Small intestine (tissue), 7 donors: ENCODE measurements around the gene TMEM232. TPM values are rescaled to one million over a fixed set of nuclear protein-coding genes. Genes with fewer than 3 reads are reported as not detected.
A peak's percentile ranks its signal among the peaks of the same experiment; 100 is the strongest.

ENCODE experiments used
- DNase-seq, 2 donors: peaks; one replicate each; pipeline versions ENCODE4 v3.0.0 to v3.0.0-alpha.2; 2013
- FAIRE-seq: peaks from 2 replicates; lab custom pipeline; 2012; peaks lifted over from hg19 to GRCh38; lab: Jason Lieb, UNC
- H3K27ac ChIP-seq, 3 donors: one replicate each; pipeline ENCODE4 v1.5.1; 2013; ENCODE audit warnings: low read length in 2 of 3, mild to moderate bottlenecking in 2 of 3, control low read depth in 1 of 3, inconsistent platforms in 1 of 3, low read depth in 1 of 3, moderate library complexity in 1 of 3
- H3K27me3 ChIP-seq, 3 donors: one replicate each; pipeline ENCODE4 v1.6.1; 2013; ENCODE audit warnings: low read length in 3 of 3, inconsistent platforms in 1 of 3; ENCODE audit not compliant: control insufficient read depth in 3 of 3, insufficient read depth in 3 of 3
- H3K36me3 ChIP-seq, 3 donors: one replicate each; pipeline ENCODE4 v1.6.1; 2013; ENCODE audit warnings: low read length in 3 of 3, inconsistent platforms in 1 of 3, low read depth in 1 of 3, mild to moderate bottlenecking in 1 of 3, moderate library complexity in 1 of 3; ENCODE audit not compliant: control insufficient read depth in 3 of 3, insufficient read depth in 2 of 3
- H3K4me1 ChIP-seq, 3 donors: one replicate each; pipeline ENCODE4 v1.6.1; 2013; ENCODE audit warnings: low read length in 2 of 3, inconsistent platforms in 1 of 3, low read depth in 1 of 3, mild to moderate bottlenecking in 1 of 3, moderate library complexity in 1 of 3; ENCODE audit not compliant: control insufficient read depth in 3 of 3, insufficient read depth in 2 of 3
- H3K4me3 ChIP-seq, 3 donors: one replicate each; pipeline ENCODE4 v1.5.1; 2013; ENCODE audit warnings: low read length in 3 of 3, control low read depth in 1 of 3, inconsistent platforms in 1 of 3, low read depth in 1 of 3, mild to moderate bottlenecking in 1 of 3, moderate library complexity in 1 of 3
- H3K9me3 ChIP-seq, 2 donors: one replicate each; pipeline ENCODE4 v1.6.1; 2013; ENCODE audit warnings: low read depth in 1 of 2, low read length in 1 of 2; ENCODE audit not compliant: control insufficient read depth in 2 of 2, insufficient read depth in 1 of 2
- WGBS, 3 donors: extraction: QIAGEN DNeasy Blood & Tissue Kit; methylation state at CpG; one replicate each; pipeline ENCODE4 v1.1.7; 2013; 5-methylcytosine and 5-hydroxymethylcytosine counted together
- polyA plus RNA-seq, 4 donors: library from polyadenylated mRNA; stranded (reverse) in 3 of 4; unstranded in 1 of 4; fragments of 200-250 nt in 3 of 4; fragments of 120-200 nt in 1 of 4; gene quantifications; one replicate each; pipeline versions ENCODE4 v1.2.1 to v1.2.3, GENCODE V29; 2013
- donor health status: healthy with polysubstance abuse.
- donor health status: control.
- donor health status: control.
- donor health status: Bipolar disorder and iron deficiency.
- donor health status: healthy.

Gene TMEM232
- polyA plus RNA-seq, 4 donors = 0.27 to 2.5 (median 1.0) TPM

DNA sequence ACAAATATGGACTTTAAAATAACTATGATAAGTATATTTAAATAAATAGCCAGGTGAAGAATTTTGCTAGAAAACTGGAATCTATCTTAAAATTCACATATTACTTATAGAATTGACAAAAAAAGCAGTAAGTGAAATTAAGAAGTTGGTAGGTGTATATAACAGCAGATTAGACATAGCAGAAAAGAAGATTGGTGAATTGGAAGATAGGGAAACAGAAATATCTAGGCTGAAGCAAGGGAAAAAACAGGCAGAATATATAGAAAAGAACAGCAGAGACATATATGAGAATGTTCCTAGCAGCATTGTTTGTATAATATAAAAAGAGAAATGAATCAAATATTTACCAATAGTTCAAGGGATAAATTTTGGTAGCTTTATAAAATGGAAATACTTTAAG is 294.9 kb downstream of the TMEM232 start:
- H3K4me3 ChIP-seq = no peak overlapping the region
- FAIRE-seq = no peak
- H3K9me3 ChIP-seq = no peaks in the 10 kb centered on the region
- H3K36me3 ChIP-seq = no peaks in the 10 kb centered on the region
- H3K27ac ChIP-seq = no peak overlapping the region
- no peaks in the 10 kb centered on the region for H3K4me1 ChIP-seq
- H3K27me3 ChIP-seq = no peaks in the 10 kb centered on the region
- DNase-seq = no peak

DNA sequence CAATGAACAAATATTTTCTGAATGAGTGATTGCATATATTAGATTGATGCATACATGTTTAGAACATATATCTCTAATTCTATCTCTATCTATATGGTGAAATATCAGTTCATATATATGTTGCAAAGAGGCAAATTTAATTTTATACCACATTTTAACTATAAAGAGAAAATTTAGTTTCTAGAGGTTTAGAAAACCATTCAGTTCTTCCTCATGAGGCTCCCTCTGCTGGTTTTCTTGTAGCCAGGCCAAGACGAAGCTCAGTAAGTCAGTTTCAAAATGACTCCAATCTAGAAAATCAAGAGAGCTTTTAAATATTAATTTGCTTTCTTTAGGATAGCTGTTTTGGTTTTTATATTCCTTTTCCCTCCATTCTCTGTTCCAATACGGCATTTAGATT is 312.1 kb downstream of the TMEM232 start:
- no peaks in the 10 kb centered on the region for H3K36me3 ChIP-seq
- H3K9me3 ChIP-seq = no peaks in the 10 kb centered on the region
- H3K27me3 ChIP-seq = no peaks in the 10 kb centered on the region
- DNase-seq (peak in 1 of 2 donors; percentile 6), FAIRE-seq (no peak)
- no peak overlapping the region for H3K4me3 ChIP-seq
- no peak overlapping the region for H3K27ac ChIP-seq
- 44 to 61% (median 55%) methylated on average over 2 of the region's 2 CpGs for WGBS, 3 donors
- H3K4me1 ChIP-seq = no peaks in the 10 kb centered on the region

DNA sequence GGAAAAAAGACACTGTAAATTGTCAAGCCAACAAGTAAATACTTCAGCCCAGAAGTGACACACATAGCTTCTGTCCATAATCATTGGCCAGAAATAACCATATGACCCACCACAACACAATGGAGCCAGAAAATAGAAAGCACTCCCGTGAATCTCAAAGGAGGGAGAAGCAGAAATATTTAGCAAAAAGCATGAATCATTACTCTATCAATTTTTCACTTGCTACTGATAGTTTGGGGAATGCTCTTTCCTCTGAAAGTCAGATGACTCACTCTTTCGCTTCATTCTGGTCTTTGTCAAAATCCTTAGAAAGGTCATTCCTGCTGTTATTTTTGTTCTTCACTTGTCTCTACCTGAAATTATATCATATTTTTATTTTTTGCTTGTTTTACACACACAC is 312.6 kb downstream of the TMEM232 start:
- no peak overlapping the region for H3K4me3 ChIP-seq
- H3K27ac ChIP-seq = no peak overlapping the region
- no peak for DNase-seq
- no peaks in the 10 kb centered on the region for H3K27me3 ChIP-seq
- no peak for FAIRE-seq
- WGBS, 3 donors = 76 to 87% (median 83%) methylated on average over 2 of the region's 2 CpGs
- H3K9me3 ChIP-seq = no peaks in the 10 kb centered on the region
- H3K4me1 ChIP-seq = no peaks in the 10 kb centered on the region
- no peaks in the 10 kb centered on the region for H3K36me3 ChIP-seq

DNA sequence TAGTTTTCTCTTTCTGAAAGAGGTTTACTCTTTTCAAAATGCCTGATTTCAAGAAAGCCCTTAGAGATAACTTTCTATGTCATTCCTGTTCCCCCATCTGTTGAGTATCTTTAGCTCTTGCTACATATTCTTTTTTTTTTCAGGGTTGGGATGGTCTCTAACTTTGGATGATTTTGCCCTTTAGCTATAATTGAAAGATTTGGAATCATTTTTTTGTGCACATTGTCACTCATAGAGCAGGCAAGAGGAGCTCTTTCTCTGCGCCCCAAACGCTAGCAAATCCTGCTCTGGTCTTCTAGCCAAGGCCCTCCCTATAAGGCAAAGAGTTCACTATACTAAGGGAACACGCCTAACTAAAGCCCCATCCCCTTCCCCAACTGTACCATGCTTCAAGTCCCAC is 316.9 kb downstream of the TMEM232 start:
- H3K27me3 ChIP-seq = no peaks in the 10 kb centered on the region
- no peak for FAIRE-seq
- H3K4me3 ChIP-seq = no peak overlapping the region
- H3K27ac ChIP-seq = no peak overlapping the region
- no peaks in the 10 kb centered on the region for H3K9me3 ChIP-seq
- DNase-seq = no peak
- no peaks in the 10 kb centered on the region for H3K4me1 ChIP-seq
- no peaks in the 10 kb centered on the region for H3K36me3 ChIP-seq
- WGBS, 3 donors = 75 to 85% (median 82%) methylated on average over 3 of the region's 3 CpGs

DNA sequence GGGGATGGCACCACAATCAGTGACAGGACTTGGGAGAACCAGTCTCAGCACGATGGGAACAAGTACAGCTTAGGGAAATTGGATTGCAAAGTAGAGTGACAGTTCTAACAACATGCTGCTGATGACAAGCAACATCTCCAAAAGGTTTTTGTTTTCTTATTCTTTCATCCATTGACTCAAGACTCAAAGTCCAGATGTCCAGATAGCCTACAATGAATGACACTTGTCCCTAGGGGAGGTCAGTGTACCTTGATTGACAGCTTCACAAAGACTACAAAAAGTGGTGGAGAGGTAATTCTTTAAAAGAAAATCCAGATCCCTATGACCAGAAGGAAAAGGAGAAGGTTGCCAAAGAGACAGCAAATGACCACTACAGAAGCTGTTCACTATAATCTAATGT is 323.9 kb downstream of the TMEM232 start:
- no peaks in the 10 kb centered on the region for H3K36me3 ChIP-seq
- H3K9me3 ChIP-seq = no peaks in the 10 kb centered on the region
- no peaks in the 10 kb centered on the region for H3K27me3 ChIP-seq
- 14 to 60% (median 15%) methylated on average over 1 of the region's 1 CpG for WGBS, 3 donors
- H3K4me3 ChIP-seq = no peak overlapping the region
- no peak for DNase-seq
- H3K4me1 ChIP-seq = no peaks in the 10 kb centered on the region
- FAIRE-seq = no peak
- no peak overlapping the region for H3K27ac ChIP-seq

DNA sequence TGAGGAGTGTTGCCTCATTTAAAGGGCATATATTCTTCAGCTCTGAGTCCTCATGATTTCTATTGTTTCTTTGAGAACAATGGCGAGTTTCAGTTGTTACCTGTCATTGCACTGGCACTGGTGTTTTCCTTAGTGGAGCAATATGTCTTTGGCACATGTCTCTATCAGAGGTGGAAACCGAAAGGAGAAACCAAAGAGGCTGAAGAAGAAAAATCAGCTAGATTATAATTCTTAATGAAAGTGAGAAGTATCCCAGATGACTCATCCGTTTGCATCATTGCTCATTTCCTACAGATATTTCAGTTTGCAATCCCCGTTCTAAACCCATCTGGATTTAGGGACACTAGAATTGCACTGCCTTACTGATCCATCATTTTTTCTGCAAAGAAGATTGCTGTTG is 324.6 kb downstream of the TMEM232 start:
- Histone ChIP-seq H3K4me3 (no peak overlapping the region), H3K9me3 (no peaks in the 10 kb centered on the region), H3K36me3 (no peaks in the 10 kb centered on the region), H3K4me1 (no peaks in the 10 kb centered on the region), H3K27me3 (no peaks in the 10 kb centered on the region), H3K27ac (no peak overlapping the region)
- 61 to 69% (median 68%) methylated on average over 4 of the region's 4 CpGs for WGBS, 3 donors
- DNase-seq (no peak), FAIRE-seq (no peak)

DNA sequence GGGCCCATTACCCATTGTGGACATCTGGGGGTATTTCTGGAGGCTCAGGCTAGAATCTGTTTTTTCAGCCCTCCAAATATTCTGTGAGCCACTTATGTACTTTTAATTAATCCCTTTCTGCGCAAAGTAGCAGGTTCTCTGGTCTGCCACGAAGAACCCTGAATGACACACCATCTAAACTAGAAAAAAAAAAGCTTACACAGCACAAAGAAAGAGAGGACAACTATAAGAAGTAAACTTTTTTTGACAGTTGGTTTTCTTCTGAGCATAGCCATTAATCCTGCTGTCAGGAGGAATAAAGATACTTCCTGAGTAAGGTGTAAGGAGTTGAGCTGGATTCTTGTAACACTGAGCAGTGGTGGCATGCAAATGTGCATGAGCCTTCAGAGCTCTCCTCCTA is 327.5 kb downstream of the TMEM232 start:
- Histone ChIP-seq H3K9me3 (no peaks in the 10 kb centered on the region), H3K4me1 (no peaks in the 10 kb centered on the region), H3K36me3 (no peaks in the 10 kb centered on the region), H3K4me3 (no peak overlapping the region), H3K27ac (no peak overlapping the region), H3K27me3 (no peaks in the 10 kb centered on the region)
- DNase-seq (no peak), FAIRE-seq (no peak)
- 76 to 90% (median 83%) methylated on average over 2 of the region's 2 CpGs for WGBS, 3 donors

DNA sequence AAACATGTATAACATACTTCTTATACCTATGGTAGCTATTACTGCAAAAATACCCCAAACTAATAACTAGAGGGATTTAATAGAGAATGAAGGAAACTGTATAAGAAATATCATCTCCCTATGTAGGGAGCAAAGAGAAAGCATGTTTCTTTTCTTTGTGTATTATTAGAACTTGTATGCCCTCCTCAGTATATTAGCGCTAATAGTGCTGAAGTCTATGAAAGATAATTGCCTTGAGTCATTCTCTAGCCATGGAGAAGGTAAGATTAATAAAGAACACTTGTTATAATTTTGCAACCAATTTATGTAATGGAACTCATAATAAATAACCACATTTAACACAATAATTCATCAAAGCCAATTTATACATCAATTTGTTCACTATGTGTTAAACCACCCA is 329.2 kb downstream of the TMEM232 start:
- no peaks in the 10 kb centered on the region for H3K36me3 ChIP-seq
- no peak overlapping the region for H3K4me3 ChIP-seq
- no peak overlapping the region for H3K27ac ChIP-seq
- H3K4me1 ChIP-seq = no peaks in the 10 kb centered on the region
- H3K27me3 ChIP-seq = no peaks in the 10 kb centered on the region
- H3K9me3 ChIP-seq = no peaks in the 10 kb centered on the region
- FAIRE-seq = no peak
- 91 to 100% (median 92%) methylated on average over 1 of the region's 1 CpG for WGBS, 3 donors
- no peak for DNase-seq

DNA sequence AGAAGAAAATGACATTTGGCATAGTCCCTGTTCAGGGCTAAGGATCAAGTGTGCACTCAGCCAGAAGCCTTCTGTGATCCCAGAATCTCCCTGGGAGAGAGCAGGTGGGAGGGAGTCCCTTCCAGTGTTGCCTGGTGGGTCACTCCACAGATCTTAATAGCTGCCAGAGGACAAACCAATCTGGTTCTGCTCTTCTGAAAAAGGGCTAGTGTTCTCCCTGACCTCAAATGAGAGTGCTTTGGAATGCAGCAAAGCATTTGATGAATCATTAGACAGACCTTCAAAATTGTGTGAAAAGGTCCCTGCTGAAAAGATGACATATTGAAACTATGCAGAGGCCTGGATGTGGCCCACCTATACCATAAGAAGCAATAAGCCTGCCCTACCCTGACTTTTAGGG is 339.7 kb downstream of the TMEM232 start:
- H3K9me3 ChIP-seq = no peaks in the 10 kb centered on the region
- no peaks in the 10 kb centered on the region for H3K27me3 ChIP-seq
- FAIRE-seq (no peak), DNase-seq (no peak)
- H3K36me3 ChIP-seq = no peaks in the 10 kb centered on the region
- H3K27ac ChIP-seq = no peak overlapping the region
- no peak overlapping the region for H3K4me3 ChIP-seq
- H3K4me1 ChIP-seq = no peaks in the 10 kb centered on the region
